ENCODE data around the gene GPR42.

DNA sequence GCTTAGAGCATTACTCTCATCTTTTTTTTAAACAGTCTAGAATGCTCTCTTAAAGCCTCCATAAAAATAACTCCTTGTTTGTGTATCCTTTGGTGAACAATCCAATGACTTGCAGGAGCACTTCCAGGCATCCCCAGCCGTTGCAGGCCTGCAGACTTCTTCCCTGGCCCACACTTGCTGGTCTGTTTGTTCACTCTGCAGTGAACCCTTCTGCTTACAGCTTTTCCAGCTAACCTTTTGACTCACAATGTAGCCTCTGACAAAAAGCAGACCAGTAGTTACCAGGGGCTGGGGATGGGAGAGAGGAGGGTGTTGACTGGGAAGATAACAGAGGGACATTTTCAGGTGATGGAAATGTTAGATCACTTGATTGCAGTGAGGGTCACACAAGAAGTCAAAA lies 9.1 kb downstream of the GPR42 start:
- TF ChIP-seq CTCF (IDR thresholded peaks at IDR 0.05; ENCODE audit: low read depth, low read length) (no peak), MAX (IDR thresholded peaks at IDR 0.05; ENCODE audit: low read depth, low read length) (no peak), POLR2A (IDR thresholded peaks at IDR 0.05; ENCODE audit: extremely low read depth, insufficient read length) (no peak), MYC (IDR thresholded peaks at IDR 0.05; ENCODE audit: low read depth, low read length) (no peak)
